T-helper 1 cell treated with Interleukin-12 subunit alpha and Interleukin-12 subunit beta and Interleukin-4 antibody, amounts not matched to agents 30 ng/mL and 1 ng/mL, for 36 hours (primary cell): Measurements from ENCODE around the gene ANKRD9. TPM values are rescaled to one million over a fixed set of nuclear protein-coding genes. Genes with fewer than 3 reads are reported as not detected.

ENCODE experiments used
- intact Hi-C: fragments of 100-400 bp; cut with micrococcal nuclease; formaldehyde crosslinking; loops from one replicate; pipeline ENCODE4 v1.15.1; 2024
- total RNA-seq: library from RNA; stranded (reverse); gene quantifications from 2 replicates; pipeline ENCODE4 v1.2.3, GENCODE V29; 2022

Gene ANKRD9
- total RNA-seq, 1 donor from 2014 or later = 5.5 TPM

GRCh38 chr14:102500158-102500662 lies 9.4 kb downstream of the ANKRD9 start:
- intact Hi-C loops = no loop called here

GRCh38 chr14:102499401-102500157 lies 10.0 kb downstream of the ANKRD9 start:
- intact Hi-C loops = no loop called here

GRCh38 chr14:102498678-102499265 lies 10.8 kb downstream of the ANKRD9 start:
- intact Hi-C loops = no loop called here

- intact Hi-C loops = no loop called here
Observed at GRCh38 chr14:102497998-102498677, 11.4 kb downstream of the ANKRD9 start.

- intact Hi-C loops = no loop called here
Observed at GRCh38 chr14:102496958-102497744, 12.4 kb downstream of the ANKRD9 start.

GRCh38 chr14:102496331-102496691 lies 13.3 kb downstream of the ANKRD9 start:
- intact Hi-C loops = no loop called here

- intact Hi-C loops = no loop called here
Observed at GRCh38 chr14:102495491-102496330, 13.9 kb downstream of the ANKRD9 start.

- intact Hi-C loops = no loop called here
Observed at GRCh38 chr14:102493585-102493984, 16.0 kb downstream of the ANKRD9 start.

- intact Hi-C loops = no loop called here
Observed at GRCh38 chr14:102493096-102493495, 16.5 kb downstream of the ANKRD9 start.

GRCh38 chr14:102492531-102492910 lies 17.1 kb downstream of the ANKRD9 start:
- intact Hi-C loops = no loop called here

GRCh38 chr14:102491786-102492530 lies 17.6 kb downstream of the ANKRD9 start:
- intact Hi-C loops = no loop called here

- intact Hi-C loops = no loop called here
Observed at GRCh38 chr14:102491366-102491765, 18.2 kb downstream of the ANKRD9 start.

GRCh38 chr14:102490456-102490855 lies 19.1 kb downstream of the ANKRD9 start:
- intact Hi-C loops = no loop called here

GRCh38 chr14:102487204-102487577 lies 22.4 kb downstream of the ANKRD9 start:
- intact Hi-C loops = no loop called here

- intact Hi-C loops = no loop called here
Observed at GRCh38 chr14:102486513-102487203, 22.9 kb downstream of the ANKRD9 start.

GRCh38 chr14:102485693-102486512 lies 23.7 kb downstream of the ANKRD9 start:
- intact Hi-C loops = no loop called here

GRCh38 chr14:102484316-102484715 lies 25.3 kb downstream of the ANKRD9 start:
- intact Hi-C loops = no loop called here

- intact Hi-C loops = no loop called here
Observed at GRCh38 chr14:102481791-102482238, 27.8 kb downstream of the ANKRD9 start.
